Measurements from ENCODE around the gene RPRD1B. TPM values are rescaled to one million over a fixed set of nuclear protein-coding genes. Genes with fewer than 3 reads are reported as not detected.

RPRD1B gene
- total and polyA plus RNA-seq, 2 of the 8 experiments (the other 6 are each of a cell fraction or from before 2014, with no cell fraction given), result 10.3 to 20.9 TPM

DNA sequence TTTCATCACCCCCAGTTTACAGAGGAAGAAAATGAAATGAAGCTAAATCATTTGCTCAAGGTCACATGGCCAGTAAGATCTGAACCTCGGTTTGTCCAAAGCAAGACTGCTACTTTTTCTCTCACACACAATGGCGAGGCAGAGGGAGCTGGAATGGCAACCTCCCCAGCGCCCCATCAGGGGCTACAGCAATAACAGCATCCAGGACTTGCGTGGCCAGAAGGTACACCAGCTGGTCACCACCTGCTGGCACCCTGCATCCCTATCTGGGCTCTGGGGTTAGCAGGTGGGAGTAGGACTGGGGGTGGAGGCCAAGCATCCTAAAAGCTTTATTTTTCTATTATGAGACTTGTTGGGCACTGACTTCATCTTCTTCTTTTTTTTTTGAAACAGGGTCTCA, 41.6 kb upstream of the RPRD1B start:
- H3K18ac ChIP-seq (ENCODE audit: extremely low read depth, low read length), result no peak overlapping the region
- H3K79me1 ChIP-seq (ENCODE audit: low read depth, low read length), result no peaks in the 10 kb centered on the region
- H2BK120ac ChIP-seq (replicated peaks; ENCODE audit: low read depth, low read length), result no peak overlapping the region
- H2AFZ ChIP-seq (ENCODE audit: low read length), result no peak overlapping the region
- no peak overlapping the region for H3K9ac ChIP-seq (replicated peaks in 1 of 4; ENCODE audit: extremely low read depth in 1 of 4, low read depth in 3 of 4, low read length in 3 of 4)
- CTCF ChIA-PET (ENCODE audit: partially characterized antibody), result interaction anchor here (0.6 to 5.3 kb wide), 21 partner anchors 9 to 674 kb away, joined by 3 to 32 read pairs (median 4); partner anchors contain the start of gene VSTM2L
- no peak overlapping the region for H2BK12ac ChIP-seq (ENCODE audit: low read depth, low read length)
- no peak overlapping the region for H2BK5ac ChIP-seq (ENCODE audit: low read depth, low read length)
- no peak overlapping the region for H3K56ac ChIP-seq (replicated peaks; ENCODE audit: insufficient read length, low read depth, low read length)
- DNase-seq (ENCODE audit: low read depth in 1 of 2, low spot score in 2 of 2) (no peak), FAIRE-seq (no peak)
- H3K4ac ChIP-seq (replicated peaks; ENCODE audit: insufficient read length, low read depth, low read length), result no peak overlapping the region
- H3K14ac ChIP-seq (ENCODE audit: insufficient read length), result no peak overlapping the region
- H3K79me2 ChIP-seq (ENCODE audit: control insufficient read depth in 1 of 2, insufficient read depth in 2 of 2, low read length in 2 of 2), result no peaks in the 10 kb centered on the region
- no peak overlapping the region for H2BK15ac ChIP-seq (ENCODE audit: low read length)
- H4K8ac ChIP-seq (ENCODE audit: extremely low read depth, insufficient read depth, low read length), result no peak overlapping the region
- peaks cover 4 to 45% (median 24%) of the 10 kb centered on the region in 4 experiments; a peak in 7 of 8 replicates for H3K36me3 ChIP-seq (ENCODE audit: control insufficient read depth in 2 of 4, insufficient read depth in 4 of 4, low read length in 3 of 4)
- H3K4me2 ChIP-seq (ENCODE audit: insufficient read depth in 1 of 2, low read depth in 2 of 2, low read length in 2 of 2), result no peak overlapping the region
- H4K91ac ChIP-seq (replicated peaks; ENCODE audit: insufficient read length, low read length), result no peak overlapping the region
- no peak overlapping the region for H4K5ac ChIP-seq (ENCODE audit: insufficient read length, low read depth, low read length)
- H2BK20ac ChIP-seq (ENCODE audit: low read length), result no peak overlapping the region
- no peak overlapping the region for H3K23ac ChIP-seq (ENCODE audit: insufficient read length)
- H3K23me2 ChIP-seq (ENCODE audit: low read depth, low read length), result no peaks in the 10 kb centered on the region
- 91% methylated on average over 4 of the region's 4 CpGs; no CpG with 5 or more reads in 1 of the 2 experiments for WGBS, 2 experiments (ENCODE audit: extremely low coverage in 1 of 2, insufficient coverage in 1 of 2, insufficient read length in 1 of 2, insufficient replicate concordance in 2 of 2, low coverage in 1 of 2, low lambda C conversion rate in 2 of 2, missing lambda C conversion rate in 1 of 2)
- H3K27ac ChIP-seq (ENCODE audit: low read depth, low read length), result no peak overlapping the region
- no peaks in the 10 kb centered on the region for H3K9me3 ChIP-seq (ENCODE audit: insufficient read depth in 2 of 2, low read depth in 1 of 2, low read length in 1 of 2)
- H3K4me3 ChIP-seq (ENCODE audit: extremely low read depth in 1 of 4, insufficient read depth in 2 of 4, low read depth in 3 of 4, low read length in 4 of 4), result no peak overlapping the region
- no peak overlapping the region for H2AK5ac ChIP-seq (ENCODE audit: low read depth, low read length)
- TF ChIP-seq TEAD4 (IDR thresholded peaks at IDR 0.05; ENCODE audit: low read depth, low read length) (no peak), HDAC6 (IDR thresholded peaks at IDR 0.05; ENCODE audit: low read depth, low read length) (no peak), PHF8 (conservative IDR thresholded peaks at IDR 0.05; ENCODE audit: low read depth, low read length) (no peak), SP4 (IDR thresholded peaks at IDR 0.05; ENCODE audit: low read length) (no peak), SIX5 (IDR thresholded peaks at IDR 0.05; ENCODE audit: low read depth, low read length) (no peak), MAFK (IDR thresholded peaks at IDR 0.05; ENCODE audit: low read depth, low read length) (no peak), JUND (IDR thresholded peaks at IDR 0.05; ENCODE audit: low read length) (no peak), BACH1 (IDR thresholded peaks at IDR 0.05; ENCODE audit: low read length) (no peak), SIRT6 (IDR thresholded peaks at IDR 0.05; ENCODE audit: low read length) (no peak), BRCA1 (IDR thresholded peaks at IDR 0.05; ENCODE audit: low read depth, low read length) (no peak), GABPA (IDR thresholded peaks at IDR 0.05; ENCODE audit: borderline replicate concordance, insufficient read depth, low read length) (no peak), RAD21 (IDR thresholded peaks at IDR 0.05 in 1 of 2, conservative IDR thresholded peaks at IDR 0.05 in 1 of 2; ENCODE audit: low read depth in 2 of 2, low read length in 2 of 2) (no peak), TCF12 (IDR thresholded peaks at IDR 0.05; ENCODE audit: low read depth, low read length) (no peak)
- H3K27me3 ChIP-seq (replicated peaks in 1 of 4; ENCODE audit: control insufficient read depth in 3 of 4, extremely low read depth in 1 of 4, insufficient read depth in 3 of 4, low read length in 3 of 4), result no peaks in the 10 kb centered on the region
- H4K20me1 ChIP-seq (replicated peaks in 1 of 2; ENCODE audit: control insufficient read depth in 1 of 2, insufficient read depth in 2 of 2, low read length in 2 of 2), result peaks cover 3 to 10% of the 10 kb centered on the region in 2 experiments
- POLR2A ChIA-PET (ENCODE audit: partially characterized antibody), result interaction anchor here (0.7 to 1.2 kb wide), 2 partner anchors 8 to 77 kb away, joined by 3 read pairs; no protein-coding TSS in a partner anchor
- no peaks in the 10 kb centered on the region; a peak in 2 of 7 replicates for H3K4me1 ChIP-seq (replicated peaks in 1 of 4; ENCODE audit: control insufficient read depth in 3 of 4, insufficient read depth in 4 of 4, low read length in 3 of 4)
